Tibial nerve (tissue), 4 donors: ENCODE data around the gene ATRNL1. TPM values are rescaled to one million over a fixed set of nuclear protein-coding genes. Genes with fewer than 3 reads are reported as not detected.

Experiments used
- DNase-seq, 2 donors: peaks; one replicate each; pipeline ENCODE4 v3.0.0-alpha.2; 2019; ENCODE audit warnings: low spot score in 2 of 2
- H3K27ac ChIP-seq, 4 donors: fragments of 200-600 bp; sonication (generic) in 3 of 4; one replicate each; pipeline ENCODE4 v1.5.1; 2017 to 2019; ENCODE audit warnings: mild to moderate bottlenecking in 1 of 4
- H3K27me3 ChIP-seq, 2 donors: fragments of 200-600 bp; sonication (generic) in 1 of 2; one replicate each; pipeline versions ENCODE4 v1.5.1 to v1.6.0; 2017 to 2019
- H3K36me3 ChIP-seq, 3 donors: fragments of 200-600 bp; sonication (generic); one replicate each; pipeline ENCODE4 v1.5.1; 2018 to 2019
- H3K4me1 ChIP-seq, 4 donors: fragments of 200-600 bp; sonication (generic) in 3 of 4; one replicate each; pipeline ENCODE4 v1.5.1; 2017 to 2019
- H3K4me3 ChIP-seq, 4 donors: fragments of 200-600 bp; sonication (generic) in 3 of 4; one replicate each; pipeline ENCODE4 v1.5.1; 2017 to 2019; ENCODE audit warnings: mild to moderate bottlenecking in 1 of 4, moderate library complexity in 1 of 4
- H3K9me3 ChIP-seq, 4 donors: fragments of 200-600 bp; sonication (generic) in 3 of 4; one replicate each; pipeline ENCODE4 v1.5.1; 2017 to 2019
- CTCF ChIP-seq, 5 experiments: fragments of 200-600 bp in 3 of 5; fragments of 450-650 bp in 2 of 5; sonication (generic) in 3 of 5; IDR thresholded peaks; one replicate each; pipeline ENCODE4 v1.5.1; 2016 to 2019; ENCODE audit warnings: antibody characterized with exemption in 5 of 5, mild to moderate bottlenecking in 3 of 5, moderate library complexity in 2 of 5
- EP300 ChIP-seq, 2 donors: sonication (generic); formaldehyde crosslinking; IDR thresholded peaks; one replicate each; pipeline ENCODE4 v1.6.1; 2017; ENCODE audit warnings: antibody characterized with exemption in 2 of 2, mild to moderate bottlenecking in 1 of 2
- POLR2A ChIP-seq, 2 donors: fragments of 450-650 bp; IDR thresholded peaks; one replicate each; pipeline ENCODE4 v1.6.1; 2017; ENCODE audit warnings: antibody characterized with exemption in 2 of 2, mild to moderate bottlenecking in 2 of 2, moderate library complexity in 2 of 2
- WGBS, 2 donors: methylation state at CpG; one replicate each; pipeline ENCODE4 v1.1.5; 2018; 5-methylcytosine and 5-hydroxymethylcytosine counted together
- total RNA-seq, 4 donors: library from RNA; depleted of rRNA; stranded (reverse); fragments of >200 nt; gene quantifications; one replicate each; pipeline ENCODE4 v1.1.0, GENCODE V29; 2016

The ATRNL1 gene
- total RNA-seq, 4 donors from 2014 or later: 1.0 to 5.4 (median 2.7) TPM

GRCh38 chr10:115117301-115117700 lies 24.1 kb downstream of the ATRNL1 start:
- H3K4me3 ChIP-seq: no peak overlapping the region
- no peaks in the 10 kb centered on the region for H3K9me3 ChIP-seq
- peaks cover 0 to 8% of the 10 kb centered on the region in 2 donors for H3K27me3 ChIP-seq
- no peak for TF ChIP-seq EP300 (IDR thresholded peaks at IDR 0.05)
- TF ChIP-seq POLR2A (IDR thresholded peaks at IDR 0.05): no peak
- TF ChIP-seq CTCF (IDR thresholded peaks at IDR 0.05): no peak
- DNase-seq: no peak
- WGBS, 2 donors: 51 to 62% methylated on average over 3 of the region's 3 CpGs
- no peak overlapping the region for H3K27ac ChIP-seq
- no peaks in the 10 kb centered on the region for H3K36me3 ChIP-seq
- H3K4me1 ChIP-seq: no peaks in the 10 kb centered on the region

- peaks cover 0 to 8% of the 10 kb centered on the region in 2 donors for H3K27me3 ChIP-seq
- H3K27ac ChIP-seq: no peak overlapping the region
- no peak for TF ChIP-seq EP300 (IDR thresholded peaks at IDR 0.05)
- no peak for TF ChIP-seq CTCF (IDR thresholded peaks at IDR 0.05)
- no peak for TF ChIP-seq POLR2A (IDR thresholded peaks at IDR 0.05)
- no peaks in the 10 kb centered on the region for H3K4me1 ChIP-seq
- 62 to 75% methylated on average over 1 of the region's 1 CpG for WGBS, 2 donors
- H3K9me3 ChIP-seq: no peaks in the 10 kb centered on the region
- no peak for DNase-seq
- H3K4me3 ChIP-seq: no peak overlapping the region
- no peaks in the 10 kb centered on the region for H3K36me3 ChIP-seq
Observed at GRCh38 chr10:115118346-115118745, 25.2 kb downstream of the ATRNL1 start.

GRCh38 chr10:115125505-115125904 lies 32.3 kb downstream of the ATRNL1 start:
- Histone ChIP-seq H3K4me1 (no peaks in the 10 kb centered on the region), H3K4me3 (no peak overlapping the region), H3K27ac (no peak overlapping the region), H3K9me3 (no peaks in the 10 kb centered on the region), H3K27me3 (peaks cover 0 to 8% of the 10 kb centered on the region in 2 donors), H3K36me3 (no peaks in the 10 kb centered on the region)
- DNase-seq: no peak
- no peak for TF ChIP-seq EP300 (IDR thresholded peaks at IDR 0.05)
- no peak for TF ChIP-seq CTCF (IDR thresholded peaks at IDR 0.05)
- no peak for TF ChIP-seq POLR2A (IDR thresholded peaks at IDR 0.05)
- WGBS, 2 donors: 75 to 78% methylated on average over 4 of the region's 4 CpGs

- H3K36me3 ChIP-seq: no peaks in the 10 kb centered on the region
- no peak overlapping the region for H3K27ac ChIP-seq
- no peaks in the 10 kb centered on the region for H3K9me3 ChIP-seq
- no peak for DNase-seq
- no peak overlapping the region for H3K4me3 ChIP-seq
- no peaks in the 10 kb centered on the region for H3K27me3 ChIP-seq
- no peaks in the 10 kb centered on the region for H3K4me1 ChIP-seq
- no peak for TF ChIP-seq EP300 (IDR thresholded peaks at IDR 0.05)
- peak in 2 of 5 experiments; percentile 33 to 37 for TF ChIP-seq CTCF (IDR thresholded peaks at IDR 0.05)
- TF ChIP-seq POLR2A (IDR thresholded peaks at IDR 0.05): no peak
Observed at GRCh38 chr10:115129752-115130151, 36.6 kb downstream of the ATRNL1 start.

- no peak overlapping the region for H3K27ac ChIP-seq
- no peak overlapping the region for H3K4me3 ChIP-seq
- DNase-seq: no peak
- TF ChIP-seq POLR2A (IDR thresholded peaks at IDR 0.05): no peak
- no peak for TF ChIP-seq CTCF (IDR thresholded peaks at IDR 0.05)
- TF ChIP-seq EP300 (IDR thresholded peaks at IDR 0.05): no peak
- H3K36me3 ChIP-seq: no peaks in the 10 kb centered on the region
- H3K27me3 ChIP-seq: no peaks in the 10 kb centered on the region
- peaks cover 0 to 5% (median 0%) of the 10 kb centered on the region in 4 donors for H3K9me3 ChIP-seq
- H3K4me1 ChIP-seq: no peaks in the 10 kb centered on the region
Observed at GRCh38 chr10:115136616-115137015, 43.5 kb downstream of the ATRNL1 start.
